ENCODE results near the gene MGAT4D.

GRCh38 chr4:140497405-140497746, 717 bp downstream of the MGAT4D start:
- no peak for TF ChIP-seq POLR2AphosphoS5 (IDR thresholded peaks at IDR 0.05)
- no peak for TF ChIP-seq CTCF (IDR thresholded peaks at IDR 0.05)
- TF ChIP-seq EP300 (IDR thresholded peaks at IDR 0.05) = no peak

Data from suprapubic skin (tissue), 4 donors.